ENCODE data around the gene DGKB.

DNA sequence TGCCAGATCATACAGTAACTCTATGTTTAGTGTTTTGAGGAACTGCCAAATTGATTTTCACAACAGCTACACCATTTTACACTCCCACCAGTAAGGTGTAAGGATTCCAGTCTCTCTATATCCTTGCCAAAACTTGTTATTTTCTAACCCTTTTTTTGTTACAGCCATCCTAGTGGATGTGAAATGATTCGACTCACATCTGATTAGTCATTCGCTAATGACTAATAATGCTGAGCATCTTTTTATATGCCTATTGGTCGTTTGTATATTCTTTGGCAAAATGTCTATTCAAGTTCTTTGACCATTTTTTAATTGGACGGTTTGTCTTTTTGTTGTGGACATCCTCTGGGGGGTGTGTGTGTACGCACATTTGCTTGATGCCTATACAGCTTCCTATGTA is 142.8 kb downstream of the DGKB start:
- TF ChIP-seq PPARA (CRISPR knock-in tag; IDR thresholded peaks at IDR 0.05; ENCODE audit: borderline replicate concordance) (no peak), ISL1 (CRISPR knock-in tag; IDR thresholded peaks at IDR 0.05) (no peak), ZC3H10 (CRISPR knock-in tag; IDR thresholded peaks at IDR 0.05) (no peak)

All from SK-N-SH treated with all-trans-retinoic acid at 6 μM for 48 hours (cell line).